Neural cell (in vitro differentiated cells): ENCODE results near the gene PAPPA2. TPM values are rescaled to one million over a fixed set of nuclear protein-coding genes. Genes with fewer than 3 reads are reported as not detected.

ENCODE experiments used
- H2AFZ ChIP-seq: fragments of 200-600, 300-800 bp; sonication (generic), shearing (Covaris generic); 2 replicates; pipeline ENCODE4 v1.6.0; 2014; ENCODE audit warnings: low read depth, mild to moderate bottlenecking, antibody characterized with exemption, low read length, moderate library complexity
- H3F3A ChIP-seq: fragments of 200-600 bp; shearing (Covaris generic); 2 replicates; pipeline ENCODE4 v1.6.1; 2016; ENCODE audit warnings: mild to moderate bottlenecking, moderate library complexity, mixed read lengths, antibody characterized with exemption, low read length; ENCODE audit not compliant: insufficient read depth, poor library complexity, severe bottlenecking
- H3K27ac ChIP-seq: fragments of 200-600, 300-800 bp; sonication (generic), shearing (Covaris generic); 2 replicates; pipeline ENCODE4 v1.5.1; 2014; ENCODE audit warnings: mild to moderate bottlenecking, low read length, moderate library complexity
- H3K27me3 ChIP-seq: fragments of 300-800, 200-600 bp; sonication (generic), shearing (Covaris generic); 2 replicates; pipeline ENCODE4 v1.6.0; 2014; ENCODE audit warnings: mild to moderate bottlenecking, low read depth, low read length, moderate library complexity; ENCODE audit not compliant: insufficient read depth
- H3K36me3 ChIP-seq: fragments of 300-800, 200-600 bp; sonication (generic), shearing (Covaris generic); 2 replicates; pipeline ENCODE4 v1.5.1; 2014; ENCODE audit warnings: mild to moderate bottlenecking, antibody characterized with exemption, low read length, moderate library complexity; ENCODE audit not compliant: insufficient read depth
- H3K4me2 ChIP-seq: fragments of 300-800, 200-600 bp; sonication (generic), shearing (Covaris generic); 2 replicates; pipeline ENCODE4 v1.6.0; 2014; ENCODE audit warnings: mild to moderate bottlenecking, low read length
- H3K4me3 ChIP-seq: fragments of 300-800, 200-600 bp; sonication (generic), shearing (Covaris generic); 2 replicates; pipeline ENCODE4 v1.5.1; 2014; ENCODE audit warnings: mild to moderate bottlenecking, low read length, moderate library complexity
- H3K79me2 ChIP-seq: fragments of 200-600 bp; shearing (Covaris generic); replicated peaks from 2 replicates; pipeline ENCODE4 v1.6.0; 2014; ENCODE audit warnings: mild to moderate bottlenecking, low read length, moderate library complexity; ENCODE audit not compliant: insufficient read depth
- H3K9ac ChIP-seq: fragments of 300-800, 200-600 bp; sonication (generic), shearing (Covaris generic); 2 replicates; pipeline ENCODE4 v1.6.1; 2016; ENCODE audit warnings: mild to moderate bottlenecking, low read length, mixed read lengths
- H3K9me2 ChIP-seq: fragments of 200-600 bp; shearing (Covaris generic); 2 replicates; pipeline ENCODE4 v1.6.1; 2016; ENCODE audit warnings: mild to moderate bottlenecking, low read length, mixed read lengths; ENCODE audit not compliant: insufficient read depth
- H3K9me3 ChIP-seq: fragments of 200-600, 300-800 bp; sonication (generic), shearing (Covaris generic); 2 replicates; pipeline ENCODE4 v1.6.1; 2016; ENCODE audit warnings: mild to moderate bottlenecking, mixed run types, low read length, moderate library complexity, mixed read lengths
- H4K20me1 ChIP-seq: fragments of 200-600 bp; shearing (Covaris generic); 2 replicates; pipeline ENCODE4 v1.6.1; 2016; ENCODE audit warnings: mild to moderate bottlenecking, mixed run types; ENCODE audit not compliant: insufficient read depth
- EP300 ChIP-seq: fragments of 450-650 bp; conservative IDR thresholded peaks from 2 replicates; pipeline ENCODE4 v1.6.1; 2014; ENCODE audit warnings: antibody characterized with exemption, mild to moderate bottlenecking, moderate library complexity; ENCODE audit not compliant: poor library complexity, severe bottlenecking
- EZH2 ChIP-seq: fragments of 200-600, 300-800 bp; shearing (Covaris generic), sonication (generic); IDR thresholded peaks from 2 replicates; pipeline ENCODE4 v1.6.1; 2014; ENCODE audit warnings: antibody characterized with exemption, low read length, borderline replicate concordance, mild to moderate bottlenecking; ENCODE audit not compliant: insufficient read depth, poor library complexity, severe bottlenecking
- MXI1 ChIP-seq: fragments of 450-650 bp; conservative IDR thresholded peaks from 2 replicates; pipeline ENCODE4 v1.6.1; 2014; ENCODE audit warnings: antibody characterized with exemption, mild to moderate bottlenecking; ENCODE audit not compliant: poor library complexity, severe bottlenecking
- POLR2AphosphoS5 ChIP-seq: IDR thresholded peaks from 2 replicates; pipeline ENCODE4 v1.6.1; 2012
- RAD21 ChIP-seq: fragments of 450-650 bp; conservative IDR thresholded peaks from 2 replicates; pipeline ENCODE4 v1.6.1; 2014; ENCODE audit warnings: antibody characterized with exemption, mild to moderate bottlenecking, moderate library complexity
- REST ChIP-seq: IDR thresholded peaks from 2 replicates; pipeline ENCODE4 v1.6.1; 2012; ENCODE audit warnings: borderline replicate concordance
- SMC3 ChIP-seq: fragments of 450-650 bp; conservative IDR thresholded peaks from 2 replicates; pipeline ENCODE4 v1.6.1; 2014; ENCODE audit warnings: antibody characterized with exemption, mild to moderate bottlenecking, moderate library complexity; ENCODE audit not compliant: poor library complexity
- TAF1 ChIP-seq: IDR thresholded peaks from 2 replicates; pipeline ENCODE4 v1.6.1; 2012; ENCODE audit warnings: low read depth
- polyA plus RNA-seq: library from polyadenylated mRNA; depleted of rRNA; stranded (reverse); fragments of >200 nt; gene quantifications from 2 replicates; pipeline ENCODE4 v1.2.3, GENCODE V29; 2014
- TF ChIP-seq, protein P1 (sequence below): fragments of 450-650 bp; IDR thresholded peaks from 2 replicates; pipeline ENCODE4 v1.5.1; 2014; ENCODE audit warnings: antibody characterized with exemption, mild to moderate bottlenecking, moderate library complexity; ENCODE audit not compliant: poor library complexity, severe bottlenecking

Gene PAPPA2
- polyA plus RNA-seq, 1 donor from 2014 or later = 0.59 TPM

- H3K36me3 ChIP-seq = no peaks in the 10 kb centered on the region
- H3K4me2 ChIP-seq = no peak overlapping the region
- H3K27ac ChIP-seq = no peak overlapping the region
- H3K27me3 ChIP-seq = no peaks in the 10 kb centered on the region
- TF ChIP-seq, protein P1, sequence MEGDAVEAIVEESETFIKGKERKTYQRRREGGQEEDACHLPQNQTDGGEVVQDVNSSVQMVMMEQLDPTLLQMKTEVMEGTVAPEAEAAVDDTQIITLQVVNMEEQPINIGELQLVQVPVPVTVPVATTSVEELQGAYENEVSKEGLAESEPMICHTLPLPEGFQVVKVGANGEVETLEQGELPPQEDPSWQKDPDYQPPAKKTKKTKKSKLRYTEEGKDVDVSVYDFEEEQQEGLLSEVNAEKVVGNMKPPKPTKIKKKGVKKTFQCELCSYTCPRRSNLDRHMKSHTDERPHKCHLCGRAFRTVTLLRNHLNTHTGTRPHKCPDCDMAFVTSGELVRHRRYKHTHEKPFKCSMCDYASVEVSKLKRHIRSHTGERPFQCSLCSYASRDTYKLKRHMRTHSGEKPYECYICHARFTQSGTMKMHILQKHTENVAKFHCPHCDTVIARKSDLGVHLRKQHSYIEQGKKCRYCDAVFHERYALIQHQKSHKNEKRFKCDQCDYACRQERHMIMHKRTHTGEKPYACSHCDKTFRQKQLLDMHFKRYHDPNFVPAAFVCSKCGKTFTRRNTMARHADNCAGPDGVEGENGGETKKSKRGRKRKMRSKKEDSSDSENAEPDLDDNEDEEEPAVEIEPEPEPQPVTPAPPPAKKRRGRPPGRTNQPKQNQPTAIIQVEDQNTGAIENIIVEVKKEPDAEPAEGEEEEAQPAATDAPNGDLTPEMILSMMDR = no peak
- TF ChIP-seq RAD21 (no peak), EZH2 (no peak), SMC3 (no peak), MXI1 (no peak), REST (no peak), POLR2AphosphoS5 (no peak), TAF1 (no peak), EP300 (no peak)
- no peak overlapping the region for H3K9ac ChIP-seq
- no peaks in the 10 kb centered on the region for H3K9me3 ChIP-seq
- no peaks in the 10 kb centered on the region for H3K9me2 ChIP-seq
- no peaks in the 10 kb centered on the region for H3F3A ChIP-seq
- no peaks in the 10 kb centered on the region for H3K79me2 ChIP-seq
- H2AFZ ChIP-seq = no peak overlapping the region
- H3K4me3 ChIP-seq = no peak overlapping the region
- no peaks in the 10 kb centered on the region for H4K20me1 ChIP-seq
Measured at GRCh38 chr1:176692988-176693696, 230.2 kb downstream of the PAPPA2 start.

GRCh38 chr1:176693697-176694329, 230.8 kb downstream of the PAPPA2 start:
- Histone ChIP-seq H3K36me3 (no peaks in the 10 kb centered on the region), H3K4me3 (no peak overlapping the region), H3K79me2 (no peaks in the 10 kb centered on the region), H3K4me2 (no peak overlapping the region), H3K9me2 (no peaks in the 10 kb centered on the region), H3K9me3 (no peaks in the 10 kb centered on the region), H3K9ac (no peak overlapping the region), H3F3A (no peaks in the 10 kb centered on the region), H4K20me1 (no peaks in the 10 kb centered on the region), H3K27me3 (no peaks in the 10 kb centered on the region), H2AFZ (no peak overlapping the region), H3K27ac (no peak overlapping the region)
- TF ChIP-seq MXI1 = no peak
- TF ChIP-seq POLR2AphosphoS5 = no peak
